Amygdala (tissue), 56 donors: ENCODE results near the gene EMC10.
"Not testable (repeated sequence)": the region's sequence is repeated elsewhere in the genome, so short reads cannot be mapped to it uniquely, and the experiment has no call there.

ENCODE experiments used
- DNase-seq, 56 donors: peaks; one replicate each; lab custom pipeline; 2025; lab: John Stamatoyannopoulos, UW

The EMC10 gene

GRCh38 chr19:50476224-50476906, at the start of gene EMC10, which contains the start of gene GARIN5A:
TSS of gene EMC10 (plus strand) at chr19:50476507. CDS start at chr19:50476545, 38 bp downstream.
TSS of gene GARIN5A (minus strand) at chr19:50476848. CDS start at chr19:50476388, 460 bp downstream.
- DNase-seq = peak; percentile 48 to 96 (median 83)

GRCh38 chr19:50427318-50427925, 48.9 kb upstream of the EMC10 start:
- no peak for DNase-seq

- peak in 54 of 56 donors; percentile 10 to 90 (median 64) for DNase-seq
These were observed 48.3 kb upstream of the EMC10 start for GRCh38 chr19:50427997-50428425.

GRCh38 chr19:50428772-50429463, 47.4 kb upstream of the EMC10 start:
- DNase-seq = no peak

- DNase-seq = no peak
These were observed 45.4 kb upstream of the EMC10 start for GRCh38 chr19:50430888-50431342.

- DNase-seq = peak in 55 of 56 donors; percentile 5 to 88 (median 66)
These were observed 44.7 kb upstream of the EMC10 start for GRCh38 chr19:50431343-50432220.

GRCh38 chr19:50432221-50433028, 43.9 kb upstream of the EMC10 start, which contains the start of gene MYBPC2:
TSS of gene MYBPC2 (plus strand) at chr19:50432892. CDS start at chr19:50432954, 62 bp downstream.
- DNase-seq = peak in 1 of 56 donors; percentile 40

- DNase-seq = no peak
These were observed 42.8 kb upstream of the EMC10 start for GRCh38 chr19:50433201-50434180.

GRCh38 chr19:50434525-50434924, 41.8 kb upstream of the EMC10 start:
- DNase-seq = no peak

- DNase-seq = no peak
These were observed 41.1 kb upstream of the EMC10 start for GRCh38 chr19:50435221-50435620.

GRCh38 chr19:50435627-50436026, 40.7 kb upstream of the EMC10 start:
- DNase-seq = no peak

- DNase-seq = no peak
These were observed 38.4 kb upstream of the EMC10 start for GRCh38 chr19:50437862-50438449.

- DNase-seq = not testable (repeated sequence)
These were observed 37.2 kb upstream of the EMC10 start for GRCh38 chr19:50439130-50439529.

GRCh38 chr19:50444059-50444458, 32.2 kb upstream of the EMC10 start:
- DNase-seq = no peak

- no peak for DNase-seq
These were observed 29.3 kb upstream of the EMC10 start for GRCh38 chr19:50447053-50447452.

GRCh38 chr19:50447750-50448149, 28.6 kb upstream of the EMC10 start:
- DNase-seq = no peak

- no peak for DNase-seq
These were observed 26.9 kb upstream of the EMC10 start for GRCh38 chr19:50449236-50449899.
